ENCODE measurements around the gene ITM2C. TPM values are rescaled to one million over a fixed set of nuclear protein-coding genes. Genes with fewer than 3 reads are reported as not detected.

ITM2C gene
- total and polyA plus RNA-seq, 2 experiments from 2014 or later, result 241 to 367 TPM

DNA sequence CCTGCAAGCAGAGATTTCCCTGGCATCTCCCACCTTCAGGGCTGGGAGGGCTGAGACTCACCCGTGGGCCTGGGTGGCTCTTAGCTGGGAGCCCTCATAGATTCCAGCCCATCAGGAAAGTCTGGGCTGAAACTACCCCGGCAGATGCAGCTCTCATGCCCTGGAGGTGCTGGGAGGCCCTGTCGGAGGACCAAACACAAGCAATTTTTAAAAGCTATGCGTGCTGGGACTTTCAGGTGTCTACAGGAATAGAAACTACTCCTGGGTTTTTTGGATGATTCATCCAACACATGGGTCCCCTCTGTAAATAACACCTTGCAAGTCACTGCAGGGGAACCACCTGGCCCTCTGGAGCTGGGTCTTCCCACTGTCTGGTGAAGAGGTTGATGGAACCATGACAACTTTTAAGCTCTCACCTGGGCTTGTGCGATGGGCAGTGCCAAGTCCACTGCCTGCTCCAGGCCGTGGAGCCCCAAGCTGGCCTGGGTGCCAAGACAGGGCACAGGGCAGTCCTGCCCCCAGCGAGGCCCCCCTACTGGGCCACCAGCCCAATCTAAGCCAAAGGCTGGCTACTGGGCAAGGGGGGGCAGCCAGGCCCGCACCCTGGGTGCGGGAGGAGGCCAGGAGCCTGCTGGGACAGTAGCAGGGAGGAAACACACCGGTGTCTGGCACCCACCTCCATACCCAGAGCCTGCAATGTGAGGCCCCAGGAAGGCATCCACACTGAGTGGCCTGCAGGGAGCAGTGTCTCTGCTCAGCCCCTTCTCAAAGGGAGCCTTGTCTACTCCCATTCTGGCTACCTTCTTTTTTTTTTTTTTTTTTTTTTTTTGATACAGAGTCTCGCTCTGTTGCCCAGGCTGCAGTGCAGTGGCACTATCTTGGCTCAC lies 61.4 kb downstream of the ITM2C start:
- Histone ChIP-seq H3K36me3 (ENCODE audit: insufficient read depth) (no peaks in the 10 kb centered on the region), H3K4me1 (ENCODE audit: insufficient read depth) (no peaks in the 10 kb centered on the region), H3K79me2 (replicated peaks; ENCODE audit: insufficient read depth) (no peaks in the 10 kb centered on the region), H3K9me2 (ENCODE audit: insufficient read depth) (no peaks in the 10 kb centered on the region), H4K20me1 (replicated peaks; ENCODE audit: insufficient read depth) (no peaks in the 10 kb centered on the region), H3K4me2 (no peak overlapping the region), H2AFZ (no peak overlapping the region), H3K27ac (ENCODE audit: low read depth) (no peak overlapping the region), H3F3A (replicated peaks; ENCODE audit: low read depth) (no peaks in the 10 kb centered on the region), H3K4me3 (no peak overlapping the region), H3K27me3 (ENCODE audit: insufficient read depth) (no peaks in the 10 kb centered on the region)
- Mint-ChIP-seq H3K36me3 (ENCODE audit: low read depth) (no peaks in the 10 kb centered on the region), H3K4me3 (no peak overlapping the region), H3K27me3 (ENCODE audit: insufficient read depth, low read depth, poor library complexity) (peaks cover 9% of the 10 kb centered on the region), H3K9me3 (no peaks in the 10 kb centered on the region), H3K27ac (no peak overlapping the region), H3K4me1 (peaks cover 12% of the 10 kb centered on the region)
- ATAC-seq (peak; percentile 58), DNase-seq (ENCODE audit: low spot score) (no peak)
- TF ChIP-seq, protein P1, sequence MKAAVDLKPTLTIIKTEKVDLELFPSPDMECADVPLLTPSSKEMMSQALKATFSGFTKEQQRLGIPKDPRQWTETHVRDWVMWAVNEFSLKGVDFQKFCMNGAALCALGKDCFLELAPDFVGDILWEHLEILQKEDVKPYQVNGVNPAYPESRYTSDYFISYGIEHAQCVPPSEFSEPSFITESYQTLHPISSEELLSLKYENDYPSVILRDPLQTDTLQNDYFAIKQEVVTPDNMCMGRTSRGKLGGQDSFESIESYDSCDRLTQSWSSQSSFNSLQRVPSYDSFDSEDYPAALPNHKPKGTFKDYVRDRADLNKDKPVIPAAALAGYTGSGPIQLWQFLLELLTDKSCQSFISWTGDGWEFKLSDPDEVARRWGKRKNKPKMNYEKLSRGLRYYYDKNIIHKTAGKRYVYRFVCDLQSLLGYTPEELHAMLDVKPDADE (IDR thresholded peaks at IDR 0.05), result no peak
- no peak for TF ChIP-seq STAT1 (IDR thresholded peaks at IDR 0.05; ENCODE audit: unreplicated experiment)
- TF ChIP-seq, protein P2, sequence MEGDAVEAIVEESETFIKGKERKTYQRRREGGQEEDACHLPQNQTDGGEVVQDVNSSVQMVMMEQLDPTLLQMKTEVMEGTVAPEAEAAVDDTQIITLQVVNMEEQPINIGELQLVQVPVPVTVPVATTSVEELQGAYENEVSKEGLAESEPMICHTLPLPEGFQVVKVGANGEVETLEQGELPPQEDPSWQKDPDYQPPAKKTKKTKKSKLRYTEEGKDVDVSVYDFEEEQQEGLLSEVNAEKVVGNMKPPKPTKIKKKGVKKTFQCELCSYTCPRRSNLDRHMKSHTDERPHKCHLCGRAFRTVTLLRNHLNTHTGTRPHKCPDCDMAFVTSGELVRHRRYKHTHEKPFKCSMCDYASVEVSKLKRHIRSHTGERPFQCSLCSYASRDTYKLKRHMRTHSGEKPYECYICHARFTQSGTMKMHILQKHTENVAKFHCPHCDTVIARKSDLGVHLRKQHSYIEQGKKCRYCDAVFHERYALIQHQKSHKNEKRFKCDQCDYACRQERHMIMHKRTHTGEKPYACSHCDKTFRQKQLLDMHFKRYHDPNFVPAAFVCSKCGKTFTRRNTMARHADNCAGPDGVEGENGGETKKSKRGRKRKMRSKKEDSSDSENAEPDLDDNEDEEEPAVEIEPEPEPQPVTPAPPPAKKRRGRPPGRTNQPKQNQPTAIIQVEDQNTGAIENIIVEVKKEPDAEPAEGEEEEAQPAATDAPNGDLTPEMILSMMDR (conservative IDR thresholded peaks at IDR 0.05; ENCODE audit: low read depth in 2 of 2), result peak; percentile 16 to 42; a peak in 3 of 4 replicates
- no peak for TF ChIP-seq JUNB (IDR thresholded peaks at IDR 0.05; ENCODE audit: unreplicated experiment)
- TF ChIP-seq, protein P3, sequence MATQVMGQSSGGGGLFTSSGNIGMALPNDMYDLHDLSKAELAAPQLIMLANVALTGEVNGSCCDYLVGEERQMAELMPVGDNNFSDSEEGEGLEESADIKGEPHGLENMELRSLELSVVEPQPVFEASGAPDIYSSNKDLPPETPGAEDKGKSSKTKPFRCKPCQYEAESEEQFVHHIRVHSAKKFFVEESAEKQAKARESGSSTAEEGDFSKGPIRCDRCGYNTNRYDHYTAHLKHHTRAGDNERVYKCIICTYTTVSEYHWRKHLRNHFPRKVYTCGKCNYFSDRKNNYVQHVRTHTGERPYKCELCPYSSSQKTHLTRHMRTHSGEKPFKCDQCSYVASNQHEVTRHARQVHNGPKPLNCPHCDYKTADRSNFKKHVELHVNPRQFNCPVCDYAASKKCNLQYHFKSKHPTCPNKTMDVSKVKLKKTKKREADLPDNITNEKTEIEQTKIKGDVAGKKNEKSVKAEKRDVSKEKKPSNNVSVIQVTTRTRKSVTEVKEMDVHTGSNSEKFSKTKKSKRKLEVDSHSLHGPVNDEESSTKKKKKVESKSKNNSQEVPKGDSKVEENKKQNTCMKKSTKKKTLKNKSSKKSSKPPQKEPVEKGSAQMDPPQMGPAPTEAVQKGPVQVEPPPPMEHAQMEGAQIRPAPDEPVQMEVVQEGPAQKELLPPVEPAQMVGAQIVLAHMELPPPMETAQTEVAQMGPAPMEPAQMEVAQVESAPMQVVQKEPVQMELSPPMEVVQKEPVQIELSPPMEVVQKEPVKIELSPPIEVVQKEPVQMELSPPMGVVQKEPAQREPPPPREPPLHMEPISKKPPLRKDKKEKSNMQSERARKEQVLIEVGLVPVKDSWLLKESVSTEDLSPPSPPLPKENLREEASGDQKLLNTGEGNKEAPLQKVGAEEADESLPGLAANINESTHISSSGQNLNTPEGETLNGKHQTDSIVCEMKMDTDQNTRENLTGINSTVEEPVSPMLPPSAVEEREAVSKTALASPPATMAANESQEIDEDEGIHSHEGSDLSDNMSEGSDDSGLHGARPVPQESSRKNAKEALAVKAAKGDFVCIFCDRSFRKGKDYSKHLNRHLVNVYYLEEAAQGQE (IDR thresholded peaks at IDR 0.05; ENCODE audit: unreplicated experiment), result no peak
- TF ChIP-seq EZH2phosphoT487 (IDR thresholded peaks at IDR 0.05; ENCODE audit: unreplicated experiment), result no peak
